DOHH2 (cell line): Measurements from ENCODE around the gene EHMT1.

Source experiments
- EZH2phosphoT487 ChIP-seq: fragments of 200-600 bp; sonication (generic); IDR thresholded peaks from 2 replicates; pipeline ENCODE4 v1.6.1; 2017; ENCODE audit warnings: borderline replicate concordance, mild to moderate bottlenecking, antibody characterized with exemption, low read length, moderate library complexity, mixed read lengths
- TF ChIP-seq, protein P1 (sequence below): fragments of 200-600 bp; sonication (generic); IDR thresholded peaks from one replicate; pipeline ENCODE4 v1.5.1; 2014; ENCODE audit warnings: antibody characterized with exemption, mild to moderate bottlenecking, low read depth, low read length; ENCODE audit not compliant: poor library complexity, severe bottlenecking

DNA sequence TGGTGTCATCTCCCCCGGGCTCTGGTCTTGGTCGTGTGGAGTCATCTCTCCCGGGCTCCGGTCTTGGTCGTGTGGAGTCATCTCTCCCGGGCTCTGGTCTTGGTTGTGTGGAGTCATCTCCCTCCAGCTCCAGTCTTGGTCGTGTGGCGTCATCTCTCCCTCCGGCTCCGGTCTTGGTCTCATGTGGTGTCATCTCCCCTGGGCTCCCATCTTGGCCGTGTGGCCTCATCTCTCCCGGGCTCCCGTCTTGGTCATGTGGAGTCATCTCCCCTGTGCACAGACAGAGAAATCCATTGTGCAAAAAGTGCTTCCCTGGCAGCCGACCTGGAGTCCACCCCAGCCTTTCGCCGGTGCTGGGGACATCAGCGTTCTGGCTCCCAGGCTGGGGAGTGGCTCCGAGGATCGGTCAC lies 167.7 kb downstream of the EHMT1 start:
- TF ChIP-seq, protein P1, sequence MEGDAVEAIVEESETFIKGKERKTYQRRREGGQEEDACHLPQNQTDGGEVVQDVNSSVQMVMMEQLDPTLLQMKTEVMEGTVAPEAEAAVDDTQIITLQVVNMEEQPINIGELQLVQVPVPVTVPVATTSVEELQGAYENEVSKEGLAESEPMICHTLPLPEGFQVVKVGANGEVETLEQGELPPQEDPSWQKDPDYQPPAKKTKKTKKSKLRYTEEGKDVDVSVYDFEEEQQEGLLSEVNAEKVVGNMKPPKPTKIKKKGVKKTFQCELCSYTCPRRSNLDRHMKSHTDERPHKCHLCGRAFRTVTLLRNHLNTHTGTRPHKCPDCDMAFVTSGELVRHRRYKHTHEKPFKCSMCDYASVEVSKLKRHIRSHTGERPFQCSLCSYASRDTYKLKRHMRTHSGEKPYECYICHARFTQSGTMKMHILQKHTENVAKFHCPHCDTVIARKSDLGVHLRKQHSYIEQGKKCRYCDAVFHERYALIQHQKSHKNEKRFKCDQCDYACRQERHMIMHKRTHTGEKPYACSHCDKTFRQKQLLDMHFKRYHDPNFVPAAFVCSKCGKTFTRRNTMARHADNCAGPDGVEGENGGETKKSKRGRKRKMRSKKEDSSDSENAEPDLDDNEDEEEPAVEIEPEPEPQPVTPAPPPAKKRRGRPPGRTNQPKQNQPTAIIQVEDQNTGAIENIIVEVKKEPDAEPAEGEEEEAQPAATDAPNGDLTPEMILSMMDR: no peak
- TF ChIP-seq EZH2phosphoT487: no peak
